ENCODE data around the gene ZC3H12A. TPM values are rescaled to one million over a fixed set of nuclear protein-coding genes. Genes with fewer than 3 reads are reported as not detected.
A peak's percentile ranks its signal among the peaks of the same experiment; 100 is the strongest.

ZC3H12A gene
- total and polyA plus RNA-seq, 10 of the 15 experiments (the other 5 are each of a cell fraction or from before 2014, with no cell fraction given) = 0.35 to 30.2 (median 13.8) TPM

DNA sequence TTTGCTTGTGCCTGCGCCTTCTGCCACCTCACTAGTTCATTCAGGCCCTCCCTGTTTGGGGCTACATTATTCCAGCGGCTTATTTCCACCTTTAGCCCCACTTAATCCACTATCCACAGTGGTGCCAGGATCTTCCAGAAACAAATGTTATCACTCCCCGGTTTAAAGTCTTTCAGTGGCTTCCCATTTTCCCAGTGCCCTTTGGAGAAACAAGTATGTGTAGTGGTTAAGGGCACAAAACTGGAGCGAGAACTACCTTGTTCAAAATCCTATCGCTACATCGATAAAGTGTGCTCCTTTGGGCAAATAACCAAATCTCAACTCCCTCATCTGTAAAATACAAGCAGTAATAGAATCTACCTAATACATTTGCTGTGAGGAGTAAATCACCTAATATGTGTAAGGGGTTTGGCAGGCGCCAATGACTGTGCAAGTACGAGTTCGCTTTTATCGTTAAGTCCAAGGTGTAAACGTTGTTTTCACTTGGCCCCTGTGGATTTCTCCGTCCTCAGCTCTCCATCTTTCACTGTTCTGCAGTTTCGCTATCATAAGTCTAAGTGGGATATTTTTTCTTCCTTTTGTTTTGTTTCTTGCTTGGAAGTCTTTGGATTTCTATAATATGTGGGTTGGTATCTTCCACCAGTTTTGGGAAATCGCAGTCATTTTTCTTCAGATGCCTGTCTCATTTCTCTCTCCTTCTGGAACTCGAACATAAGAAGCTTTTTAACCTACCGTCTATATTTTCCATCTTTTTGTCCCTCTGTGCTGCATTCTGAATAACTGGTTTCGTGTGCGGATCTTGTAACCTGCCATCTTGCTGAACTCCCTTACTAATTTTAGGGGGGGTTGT is 41.0 kb downstream of the ZC3H12A start:
- ChIA-PET CTCF (interaction anchor here (0.5 to 5.1 kb wide), 11 partner anchors 9 to 1088 kb away, joined by 3 to 26 read pairs (median 5); partner anchors contain the start of gene SNIP1), SMC1A (ENCODE audit: uncharacterized antibody, unreplicated experiment) (interaction anchor here (0.9 to 2.1 kb wide), 5 partner anchors 10 to 163 kb away, joined by 3 to 6 read pairs (median 3); no protein-coding TSS in a partner anchor), POLR2A (interaction anchor here (0.6 to 2.7 kb wide), 7 partner anchors 9 to 357 kb away, joined by 3 to 28 read pairs (median 5); partner anchors contain the start of genes CDCA8, SNIP1 and ZC3H12A), RAD21 (ENCODE audit: unreplicated experiment) (interaction anchor here (1.2 to 2.1 kb wide), 7 partner anchors 10 to 81 kb away, joined by 4 to 13 read pairs (median 6); partner anchors contain the start of genes GNL2, SNIP1 and ZC3H12A)
- H3K9me3 ChIP-seq (replicated peaks; ENCODE audit: control insufficient read depth, insufficient read depth, low read length) = no peaks in the 10 kb centered on the region
- DNase-seq (ENCODE audit: low read depth, low spot score) = no peak
- intact Hi-C loops (cut with micrococcal nuclease; ENCODE audit: unreplicated experiment) = loop anchor here (2.0 kb wide), 1 partner anchor 37 kb away; no protein-coding TSS in a partner anchor
- FAIRE-seq = no peak
- 71% methylated on average over 18 of the region's 18 CpGs for WGBS (ENCODE audit: insufficient coverage, insufficient replicate concordance, low lambda C conversion rate, missing lambda C conversion rate)
- TF ChIP-seq KAT2A (conservative IDR thresholded peaks at IDR 0.05; ENCODE audit: control insufficient read depth, low read depth, low read length) = no peak
- no peak for TF ChIP-seq RFX5 (IDR thresholded peaks at IDR 0.05; ENCODE audit: low read depth, low read length)
- TF ChIP-seq BRCA1 (IDR thresholded peaks at IDR 0.05; ENCODE audit: low read depth, low read length) = no peak
- TF ChIP-seq TCF7 (IDR thresholded peaks at IDR 0.05; ENCODE audit: borderline replicate concordance) = no peak
- no peak for TF ChIP-seq TBL1XR1 (IDR thresholded peaks at IDR 0.05; ENCODE audit: low read depth, low read length)
- TF ChIP-seq, protein P1, sequence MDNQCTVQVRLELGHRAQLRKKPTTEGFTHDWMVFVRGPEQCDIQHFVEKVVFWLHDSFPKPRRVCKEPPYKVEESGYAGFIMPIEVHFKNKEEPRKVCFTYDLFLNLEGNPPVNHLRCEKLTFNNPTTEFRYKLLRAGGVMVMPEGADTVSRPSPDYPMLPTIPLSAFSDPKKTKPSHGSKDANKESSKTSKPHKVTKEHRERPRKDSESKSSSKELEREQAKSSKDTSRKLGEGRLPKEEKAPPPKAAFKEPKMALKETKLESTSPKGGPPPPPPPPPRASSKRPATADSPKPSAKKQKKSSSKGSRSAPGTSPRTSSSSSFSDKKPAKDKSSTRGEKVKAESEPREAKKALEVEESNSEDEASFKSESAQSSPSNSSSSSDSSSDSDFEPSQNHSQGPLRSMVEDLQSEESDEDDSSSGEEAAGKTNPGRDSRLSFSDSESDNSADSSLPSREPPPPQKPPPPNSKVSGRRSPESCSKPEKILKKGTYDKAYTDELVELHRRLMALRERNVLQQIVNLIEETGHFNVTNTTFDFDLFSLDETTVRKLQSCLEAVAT (IDR thresholded peaks at IDR 0.05) = peak; percentile 98
- TF ChIP-seq, protein P2, sequence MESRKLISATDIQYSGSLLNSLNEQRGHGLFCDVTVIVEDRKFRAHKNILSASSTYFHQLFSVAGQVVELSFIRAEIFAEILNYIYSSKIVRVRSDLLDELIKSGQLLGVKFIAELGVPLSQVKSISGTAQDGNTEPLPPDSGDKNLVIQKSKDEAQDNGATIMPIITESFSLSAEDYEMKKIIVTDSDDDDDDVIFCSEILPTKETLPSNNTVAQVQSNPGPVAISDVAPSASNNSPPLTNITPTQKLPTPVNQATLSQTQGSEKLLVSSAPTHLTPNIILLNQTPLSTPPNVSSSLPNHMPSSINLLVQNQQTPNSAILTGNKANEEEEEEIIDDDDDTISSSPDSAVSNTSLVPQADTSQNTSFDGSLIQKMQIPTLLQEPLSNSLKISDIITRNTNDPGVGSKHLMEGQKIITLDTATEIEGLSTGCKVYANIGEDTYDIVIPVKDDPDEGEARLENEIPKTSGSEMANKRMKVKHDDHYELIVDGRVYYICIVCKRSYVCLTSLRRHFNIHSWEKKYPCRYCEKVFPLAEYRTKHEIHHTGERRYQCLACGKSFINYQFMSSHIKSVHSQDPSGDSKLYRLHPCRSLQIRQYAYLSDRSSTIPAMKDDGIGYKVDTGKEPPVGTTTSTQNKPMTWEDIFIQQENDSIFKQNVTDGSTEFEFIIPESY (IDR thresholded peaks at IDR 0.05) = no peak
- TF ChIP-seq PAX8 (IDR thresholded peaks at IDR 0.05) = no peak
- TF ChIP-seq IKZF2 (IDR thresholded peaks at IDR 0.05) = peak; percentile 21 to 25; a peak in 1 of 4 replicates
- TF ChIP-seq, protein P3, sequence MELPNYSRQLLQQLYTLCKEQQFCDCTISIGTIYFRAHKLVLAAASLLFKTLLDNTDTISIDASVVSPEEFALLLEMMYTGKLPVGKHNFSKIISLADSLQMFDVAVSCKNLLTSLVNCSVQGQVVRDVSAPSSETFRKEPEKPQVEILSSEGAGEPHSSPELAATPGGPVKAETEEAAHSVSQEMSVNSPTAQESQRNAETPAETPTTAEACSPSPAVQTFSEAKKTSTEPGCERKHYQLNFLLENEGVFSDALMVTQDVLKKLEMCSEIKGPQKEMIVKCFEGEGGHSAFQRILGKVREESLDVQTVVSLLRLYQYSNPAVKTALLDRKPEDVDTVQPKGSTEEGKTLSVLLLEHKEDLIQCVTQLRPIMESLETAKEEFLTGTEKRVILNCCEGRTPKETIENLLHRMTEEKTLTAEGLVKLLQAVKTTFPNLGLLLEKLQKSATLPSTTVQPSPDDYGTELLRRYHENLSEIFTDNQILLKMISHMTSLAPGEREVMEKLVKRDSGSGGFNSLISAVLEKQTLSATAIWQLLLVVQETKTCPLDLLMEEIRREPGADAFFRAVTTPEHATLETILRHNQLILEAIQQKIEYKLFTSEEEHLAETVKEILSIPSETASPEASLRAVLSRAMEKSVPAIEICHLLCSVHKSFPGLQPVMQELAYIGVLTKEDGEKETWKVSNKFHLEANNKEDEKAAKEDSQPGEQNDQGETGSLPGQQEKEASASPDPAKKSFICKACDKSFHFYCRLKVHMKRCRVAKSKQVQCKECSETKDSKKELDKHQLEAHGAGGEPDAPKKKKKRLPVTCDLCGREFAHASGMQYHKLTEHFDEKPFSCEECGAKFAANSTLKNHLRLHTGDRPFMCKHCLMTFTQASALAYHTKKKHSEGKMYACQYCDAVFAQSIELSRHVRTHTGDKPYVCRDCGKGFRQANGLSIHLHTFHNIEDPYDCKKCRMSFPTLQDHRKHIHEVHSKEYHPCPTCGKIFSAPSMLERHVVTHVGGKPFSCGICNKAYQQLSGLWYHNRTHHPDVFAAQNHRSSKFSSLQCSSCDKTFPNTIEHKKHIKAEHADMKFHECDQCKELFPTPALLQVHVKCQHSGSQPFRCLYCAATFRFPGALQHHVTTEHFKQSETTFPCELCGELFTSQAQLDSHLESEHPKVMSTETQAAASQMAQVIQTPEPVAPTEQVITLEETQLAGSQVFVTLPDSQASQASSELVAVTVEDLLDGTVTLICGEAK (IDR thresholded peaks at IDR 0.05; ENCODE audit: borderline replicate concordance) = peak; percentile 43
- no peak for TF ChIP-seq LARP7 (IDR thresholded peaks at IDR 0.05)
- H3K79me2 ChIP-seq (ENCODE audit: control insufficient read depth, insufficient read depth, low read length) = peaks cover 17% of the 10 kb centered on the region
- H4K20me1 ChIP-seq (ENCODE audit: control insufficient read depth, insufficient read depth) = no peaks in the 10 kb centered on the region
- H3K27me3 ChIP-seq (replicated peaks in 1 of 2; ENCODE audit: control insufficient read depth in 2 of 2, insufficient read depth in 2 of 2, low read length in 1 of 2) = no peaks in the 10 kb centered on the region
- peaks cover 6% of the 10 kb centered on the region for H3K4me1 ChIP-seq (ENCODE audit: control insufficient read depth, insufficient read depth, low read length)
- H2AFZ ChIP-seq (ENCODE audit: control insufficient read depth, low read depth, low read length) = peak overlapping the region; percentile 80
- no peak for ATAC-seq
- in situ Hi-C loops (cut with MboI) = no loop called here
- H3K27ac ChIP-seq (ENCODE audit: control insufficient read depth, insufficient read depth) = peak overlapping the region; percentile 39
- H3K4me3 ChIP-seq = peak overlapping the region; percentile 69
- peak overlapping the region; percentile 62 for H3K4me2 ChIP-seq (ENCODE audit: control insufficient read depth, insufficient read depth)
- TSS peak; percentile 80 for BruUV-seq (replicated peaks)
- H3K36me3 ChIP-seq (ENCODE audit: control insufficient read depth in 2 of 2, insufficient read depth in 2 of 2, low read length in 1 of 2) = peaks cover 0 to 10% of the 10 kb centered on the region in 2 experiments; a peak in 1 of 4 replicates
- H3K9ac ChIP-seq (ENCODE audit: control insufficient read depth, insufficient read depth, low read length) = peak overlapping the region; percentile 67

All from GM12878 (cell line).